AG10803 (cell line): Measurements from ENCODE around the gene MDGA2.

Experiments
- DNase-seq: peaks from one replicate; pipeline ENCODE4 v3.0.0; 2010; ENCODE audit warnings: low read depth
- H3K4me3 ChIP-seq: 2 replicates; pipeline ENCODE4 v1.5.1; 2011; ENCODE audit warnings: mild to moderate bottlenecking, low read length, control low read depth
- CTCF ChIP-seq: conservative IDR thresholded peaks from 2 replicates; pipeline ENCODE4 v1.5.1; 2011; ENCODE audit warnings: mild to moderate bottlenecking, low read length, control low read depth, inconsistent platforms

Gene MDGA2

GRCh38 chr14:47675466-47676314 lies at the start of gene MDGA2:
TSS of gene MDGA2 (minus strand) at chr14:47675605.
- TF ChIP-seq CTCF, result no peak
- no peak within 1 kb of the TSS for H3K4me3 ChIP-seq
- no peak for DNase-seq

GRCh38 chr14:47722929-47723693 lies 47.7 kb upstream of the MDGA2 start:
- H3K4me3 ChIP-seq, result no peak overlapping the region
- no peak for TF ChIP-seq CTCF
- no peak for DNase-seq

- TF ChIP-seq CTCF, result no peak
- H3K4me3 ChIP-seq, result no peak overlapping the region
- no peak for DNase-seq
These were observed 44.9 kb upstream of the MDGA2 start for GRCh38 chr14:47720281-47720680.

- no peak overlapping the region for H3K4me3 ChIP-seq
- TF ChIP-seq CTCF, result no peak
- no peak for DNase-seq
These were observed 39.9 kb upstream of the MDGA2 start for GRCh38 chr14:47715330-47715729.

- TF ChIP-seq CTCF, result no peak
- no peak for DNase-seq
- no peak overlapping the region for H3K4me3 ChIP-seq
These were observed 35.2 kb upstream of the MDGA2 start for GRCh38 chr14:47710581-47710980.

GRCh38 chr14:47705683-47706082 lies 30.3 kb upstream of the MDGA2 start:
- no peak for DNase-seq
- no peak for TF ChIP-seq CTCF
- H3K4me3 ChIP-seq, result no peak overlapping the region
